ENCODE data around the gene FOS. TPM values are rescaled to one million over a fixed set of nuclear protein-coding genes. Genes with fewer than 3 reads are reported as not detected.
A peak's percentile ranks its signal among the peaks of the same experiment; 100 is the strongest.
"Not testable (repeated sequence)": the region's sequence is repeated elsewhere in the genome, so short reads cannot be mapped to it uniquely, and the experiment has no call there.

The FOS gene
- total RNA-seq, 1 donor from 2014 or later = 302 TPM

DNA sequence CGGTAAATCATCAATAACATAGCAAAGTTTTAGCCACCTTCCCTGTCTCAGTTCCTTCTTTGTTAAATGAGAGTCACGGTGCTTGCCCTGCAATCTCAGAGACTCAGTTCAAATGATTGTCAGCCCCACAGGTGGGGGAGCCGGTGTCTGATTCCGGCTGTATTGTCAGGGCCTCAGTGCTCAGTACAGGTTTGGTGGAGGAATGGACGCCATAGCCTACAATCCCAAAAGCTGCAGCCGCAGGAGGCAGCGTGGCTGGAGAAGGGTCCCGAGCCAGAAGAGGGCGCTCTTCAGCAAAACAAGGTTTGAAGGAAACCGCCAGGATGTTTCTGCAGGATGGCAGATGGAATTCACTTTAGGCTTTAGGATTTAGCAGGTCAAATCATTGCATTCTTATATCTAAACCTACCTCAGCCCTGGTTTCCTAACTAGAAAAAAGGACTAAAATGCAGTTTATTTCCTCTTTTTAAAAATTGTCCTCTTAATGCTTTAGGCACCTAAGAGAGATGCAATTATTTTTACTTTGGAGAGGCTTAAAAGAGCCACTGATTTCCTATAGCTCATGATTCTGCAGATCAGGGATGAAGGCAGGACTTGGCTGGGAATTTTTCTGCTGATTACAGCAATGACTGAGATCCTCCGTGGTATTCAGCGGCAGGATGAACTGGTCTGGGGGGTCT is 29.2 kb downstream of the FOS start:
- Histone ChIP-seq H3K27ac (no peak overlapping the region), H3K4me1 (peaks cover 22% of the 10 kb centered on the region), H3K36me3 (no peaks in the 10 kb centered on the region), H3K27me3 (ENCODE audit: low read depth) (no peaks in the 10 kb centered on the region), H3K9me3 (no peaks in the 10 kb centered on the region), H3K4me3 (no peak overlapping the region)
- ATAC-seq (peak; percentile 66 to 76), DNase-seq (peak; percentile 86)
- intact Hi-C loops (cut with DNase I) = no loop called here
- TF ChIP-seq, protein P1, sequence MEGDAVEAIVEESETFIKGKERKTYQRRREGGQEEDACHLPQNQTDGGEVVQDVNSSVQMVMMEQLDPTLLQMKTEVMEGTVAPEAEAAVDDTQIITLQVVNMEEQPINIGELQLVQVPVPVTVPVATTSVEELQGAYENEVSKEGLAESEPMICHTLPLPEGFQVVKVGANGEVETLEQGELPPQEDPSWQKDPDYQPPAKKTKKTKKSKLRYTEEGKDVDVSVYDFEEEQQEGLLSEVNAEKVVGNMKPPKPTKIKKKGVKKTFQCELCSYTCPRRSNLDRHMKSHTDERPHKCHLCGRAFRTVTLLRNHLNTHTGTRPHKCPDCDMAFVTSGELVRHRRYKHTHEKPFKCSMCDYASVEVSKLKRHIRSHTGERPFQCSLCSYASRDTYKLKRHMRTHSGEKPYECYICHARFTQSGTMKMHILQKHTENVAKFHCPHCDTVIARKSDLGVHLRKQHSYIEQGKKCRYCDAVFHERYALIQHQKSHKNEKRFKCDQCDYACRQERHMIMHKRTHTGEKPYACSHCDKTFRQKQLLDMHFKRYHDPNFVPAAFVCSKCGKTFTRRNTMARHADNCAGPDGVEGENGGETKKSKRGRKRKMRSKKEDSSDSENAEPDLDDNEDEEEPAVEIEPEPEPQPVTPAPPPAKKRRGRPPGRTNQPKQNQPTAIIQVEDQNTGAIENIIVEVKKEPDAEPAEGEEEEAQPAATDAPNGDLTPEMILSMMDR (IDR thresholded peaks at IDR 0.05) = peak; percentile 95

- intact Hi-C loops (cut with DNase I); H3K9me3 ChIP-seq; H3K4me3 ChIP-seq; H3K27ac ChIP-seq; DNase-seq; ATAC-seq; H3K36me3 ChIP-seq; H3K27me3 ChIP-seq (ENCODE audit: low read depth): not testable (repeated sequence)
- H3K4me1 ChIP-seq = peaks cover 16% of the 10 kb centered on the region
These were observed 30.4 kb downstream of the FOS start for GRCh38 chr14:75308991-75309390.

DNA sequence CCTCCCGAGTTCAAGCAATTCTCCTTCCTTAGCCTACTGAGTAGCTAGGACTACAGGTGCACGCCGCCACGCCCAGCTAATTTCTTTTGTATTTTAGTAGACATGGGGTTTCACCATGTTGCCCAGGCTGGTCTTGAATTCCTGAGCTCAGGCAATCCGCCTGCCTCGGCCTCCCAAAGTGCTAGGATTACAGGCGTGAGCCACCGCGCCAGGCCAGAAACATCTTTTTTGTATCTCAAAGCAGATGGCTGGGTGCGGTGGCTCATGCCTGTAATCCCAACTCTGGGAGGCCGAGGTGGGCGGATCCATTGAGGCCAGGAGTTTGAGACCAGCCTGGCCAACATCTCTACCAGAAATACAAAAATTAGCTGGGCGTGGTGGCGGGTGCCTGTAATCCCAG is 30.9 kb downstream of the FOS start:
- H3K9me3 ChIP-seq; intact Hi-C loops (cut with DNase I); H3K4me3 ChIP-seq; H3K36me3 ChIP-seq; ATAC-seq; DNase-seq; H3K27me3 ChIP-seq (ENCODE audit: low read depth): not testable (repeated sequence)
- Histone ChIP-seq H3K4me1 (peaks cover 16% of the 10 kb centered on the region), H3K27ac (peak overlapping the region; percentile 83)

DNA sequence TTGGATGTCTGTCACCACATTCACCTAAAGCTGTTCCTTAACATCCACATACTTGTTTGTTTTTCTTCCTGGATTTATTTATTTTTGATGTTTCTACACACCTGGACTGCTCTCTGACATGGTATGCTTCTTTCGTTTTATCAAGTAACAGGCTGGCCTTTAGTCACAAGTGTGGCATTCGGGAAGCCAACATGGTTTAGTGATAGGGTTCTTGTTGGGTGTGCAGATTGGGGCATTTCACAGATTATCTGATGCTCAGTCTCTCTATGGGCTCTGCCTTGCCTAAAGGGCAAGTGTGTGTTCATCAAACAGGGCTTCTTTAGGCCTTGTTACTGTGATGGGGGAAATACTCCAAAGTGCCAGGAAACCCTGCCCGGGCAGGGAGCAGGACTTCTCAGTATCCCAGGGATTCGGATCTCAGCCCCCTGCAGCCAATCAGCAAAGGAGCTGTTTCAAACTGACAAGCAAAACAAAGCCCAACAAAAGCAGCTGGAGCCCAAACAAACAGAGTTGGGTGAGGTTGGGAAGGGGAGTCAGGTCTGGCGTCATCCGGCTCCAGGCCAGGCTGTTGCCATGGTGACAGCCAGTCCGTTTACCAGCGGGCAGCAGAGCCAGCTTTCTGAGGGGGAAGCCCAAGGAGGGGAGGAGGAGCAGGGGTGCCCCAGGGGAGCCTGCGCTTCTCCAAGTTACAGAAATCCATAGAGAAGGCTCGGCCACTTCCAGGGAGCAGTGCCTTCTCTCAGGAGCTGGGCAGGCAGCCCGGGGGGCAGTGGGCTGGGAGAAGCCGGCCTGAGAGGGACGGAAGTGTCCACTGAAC is 31.9 kb downstream of the FOS start:
- Histone ChIP-seq H3K27ac (peak overlapping the region; percentile 83), H3K36me3 (no peaks in the 10 kb centered on the region), H3K4me1 (peaks cover 21% of the 10 kb centered on the region), H3K4me3 (no peak overlapping the region), H3K27me3 (ENCODE audit: low read depth) (no peaks in the 10 kb centered on the region), H3K9me3 (no peaks in the 10 kb centered on the region)
- TF ChIP-seq, protein P1 (IDR thresholded peaks at IDR 0.05) = no peak
- intact Hi-C loops (cut with DNase I) = no loop called here
- DNase-seq (peak; percentile 85), ATAC-seq (peak; percentile 92 to 94)

DNA sequence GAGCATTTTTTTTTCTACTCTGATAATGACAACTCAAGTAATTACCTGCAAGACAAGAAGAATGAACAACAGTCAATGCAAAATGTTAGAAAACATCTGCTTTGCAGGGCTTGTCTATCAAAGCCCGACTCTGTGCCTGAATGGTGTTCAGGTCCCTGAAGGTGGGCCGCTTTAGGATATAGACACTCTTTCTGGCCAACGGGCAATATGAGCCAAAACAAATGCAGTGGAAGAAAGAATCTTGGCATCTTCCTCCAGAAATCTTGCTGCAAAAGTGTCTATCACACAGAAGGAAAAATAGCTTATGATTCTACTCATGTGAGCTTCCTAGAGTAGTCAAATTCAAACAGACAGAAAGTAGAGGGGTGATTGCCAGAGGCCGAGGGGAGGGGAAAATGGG is 32.7 kb downstream of the FOS start:
- ATAC-seq (no peak), DNase-seq (no peak)
- Histone ChIP-seq H3K36me3 (no peaks in the 10 kb centered on the region), H3K4me3 (no peak overlapping the region), H3K27ac (peak overlapping the region; percentile 83), H3K9me3 (no peaks in the 10 kb centered on the region), H3K27me3 (ENCODE audit: low read depth) (no peaks in the 10 kb centered on the region), H3K4me1 (peaks cover 21% of the 10 kb centered on the region)
- TF ChIP-seq, protein P1 (IDR thresholded peaks at IDR 0.05) = no peak
- intact Hi-C loops (cut with DNase I) = no loop called here

DNA sequence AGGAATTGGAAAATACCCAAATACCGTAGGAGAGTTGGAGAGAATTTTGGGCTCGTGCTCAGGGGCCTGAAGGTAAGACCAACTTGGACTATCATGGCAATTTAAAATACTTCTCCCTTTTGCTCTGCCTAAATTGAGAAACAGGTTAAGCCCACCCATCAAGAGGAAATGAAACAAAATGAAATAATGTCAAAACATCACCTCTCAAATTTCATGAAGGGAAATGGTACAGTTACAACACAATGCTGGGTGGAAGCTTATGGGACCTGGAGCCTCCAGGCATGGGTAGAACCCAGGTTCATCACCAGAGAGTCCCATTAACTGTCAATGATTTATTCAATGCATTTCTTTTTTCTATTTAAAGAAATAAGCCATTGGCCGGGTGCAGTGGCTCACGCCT is 33.7 kb downstream of the FOS start:
- Histone ChIP-seq H3K4me3 (no peak overlapping the region), H3K36me3 (no peaks in the 10 kb centered on the region), H3K9me3 (no peaks in the 10 kb centered on the region), H3K4me1 (peaks cover 21% of the 10 kb centered on the region), H3K27ac (no peak overlapping the region), H3K27me3 (ENCODE audit: low read depth) (no peaks in the 10 kb centered on the region)
- DNase-seq = no peak
- TF ChIP-seq, protein P1 (IDR thresholded peaks at IDR 0.05) = no peak
- intact Hi-C loops (cut with DNase I) = no loop called here
- no peak for ATAC-seq
